Measurements from ENCODE around the gene ASXL2. TPM values are rescaled to one million over a fixed set of nuclear protein-coding genes. Genes with fewer than 3 reads are reported as not detected.

Gene ASXL2
- total RNA-seq, 1 donor from 2014 or later: 36.6 TPM

DNA sequence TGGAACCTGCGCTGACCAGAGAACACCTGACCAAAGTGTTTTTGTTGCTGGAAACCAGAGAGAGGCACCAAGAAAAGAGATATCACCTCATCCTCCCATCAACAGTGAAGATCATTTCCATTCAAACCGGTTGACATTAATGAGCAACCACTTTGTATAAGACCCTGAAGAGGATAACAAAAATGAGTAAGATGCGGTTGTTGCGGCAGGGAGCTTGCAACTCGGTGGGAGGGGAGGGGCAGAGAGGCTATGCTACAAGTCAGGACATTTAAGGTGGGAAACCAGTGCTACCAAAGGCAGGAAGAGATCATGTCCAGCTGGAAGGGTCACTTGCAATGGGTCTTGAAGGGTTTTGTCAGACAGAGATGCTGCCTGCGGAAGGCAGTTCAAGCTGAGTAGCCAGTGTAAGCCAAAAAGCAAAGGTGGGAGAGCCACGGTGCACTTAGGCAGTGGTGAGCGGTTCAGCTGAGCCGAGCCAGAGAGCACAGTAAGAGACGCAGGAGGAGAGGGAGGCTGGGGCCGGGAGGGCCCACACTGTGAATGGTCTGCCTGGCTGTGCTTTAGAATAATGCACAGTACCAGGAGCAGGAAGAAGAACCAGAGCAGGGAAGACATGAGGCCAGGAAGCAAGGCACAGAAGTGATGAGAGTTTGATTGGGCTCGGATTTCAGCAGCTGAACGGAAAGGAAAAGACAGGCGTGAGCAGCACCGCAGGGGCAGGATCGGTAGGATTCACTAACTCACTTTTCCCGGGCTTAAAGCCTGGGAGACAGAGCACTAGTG lies 180.5 kb downstream of the ASXL2 start:
- DNase-seq (ENCODE audit: low spot score): peak; percentile 74

DNA sequence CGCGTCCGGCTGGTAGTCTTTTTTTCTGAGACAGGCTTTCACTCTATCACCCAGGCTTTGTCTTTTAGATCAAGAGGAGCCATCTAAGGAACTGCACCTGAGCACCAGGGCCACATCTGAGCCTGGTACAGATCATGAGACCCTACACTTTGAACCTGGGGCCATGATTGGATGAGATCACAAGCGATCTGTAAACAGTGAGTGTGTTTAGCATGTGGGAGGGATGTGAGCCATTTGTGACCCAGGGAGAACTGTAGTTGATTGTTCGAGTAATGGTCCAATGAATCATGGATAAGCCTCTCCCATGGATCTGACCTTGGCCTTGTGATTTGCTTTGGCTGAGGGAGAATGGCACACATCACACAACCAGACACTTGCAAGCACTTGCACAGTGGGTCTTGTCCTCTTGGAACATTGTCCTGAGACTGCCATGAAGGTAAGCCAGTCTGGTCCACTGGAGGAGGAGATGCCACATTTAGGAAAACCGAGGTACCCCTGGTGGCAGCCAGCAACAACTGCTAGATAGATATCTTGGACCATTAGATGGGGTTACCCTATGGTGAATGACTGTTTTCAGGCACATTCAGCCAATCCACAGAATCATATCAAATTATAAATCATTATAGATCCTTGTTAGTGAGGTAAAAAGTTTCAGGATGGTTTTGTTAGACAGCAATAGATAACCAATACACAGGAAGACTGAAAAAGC lies 185.4 kb downstream of the ASXL2 start:
- DNase-seq (ENCODE audit: low spot score): peak; percentile 35

DNA sequence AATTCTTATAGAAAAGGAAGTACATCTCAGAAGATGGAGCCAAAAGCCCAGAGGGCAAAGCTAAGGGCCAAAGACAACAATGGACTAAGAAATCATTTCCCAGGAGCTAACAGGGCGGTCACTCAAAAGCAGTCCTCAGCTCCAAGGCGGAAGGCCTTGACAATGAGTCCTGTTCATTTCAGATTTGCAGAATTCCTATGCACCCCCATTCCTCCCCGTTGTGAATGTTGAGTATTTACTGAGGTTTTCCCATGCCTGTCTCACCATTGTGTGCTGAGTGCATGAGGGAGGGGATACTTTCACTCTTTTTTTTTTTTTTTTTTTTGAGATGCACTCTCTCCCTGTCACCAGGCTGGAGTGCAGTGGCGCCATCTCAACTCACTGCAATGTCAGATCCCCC lies 186.1 kb downstream of the ASXL2 start:
- DNase-seq (ENCODE audit: low spot score): peak; percentile 11

DNA sequence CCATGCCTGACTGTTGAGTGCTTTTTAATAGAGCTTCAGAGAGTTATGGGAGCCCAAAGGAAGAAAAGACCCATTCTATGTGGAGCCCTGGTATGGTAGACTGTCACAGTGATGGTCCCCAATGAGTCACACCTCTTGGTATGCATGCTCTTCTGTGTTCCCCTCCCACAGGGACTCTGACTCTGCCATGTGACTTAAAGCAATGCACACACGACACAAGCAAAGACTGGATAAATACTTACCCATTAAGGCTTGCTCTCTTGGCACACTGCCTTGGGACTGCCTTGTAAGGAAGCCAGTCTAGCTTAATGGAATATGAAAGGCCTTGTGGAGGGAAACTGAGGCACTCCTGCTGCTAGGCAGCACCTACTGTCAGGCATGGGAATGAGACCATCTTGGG lies 188.2 kb downstream of the ASXL2 start:
- DNase-seq (ENCODE audit: low spot score): no peak

DNA sequence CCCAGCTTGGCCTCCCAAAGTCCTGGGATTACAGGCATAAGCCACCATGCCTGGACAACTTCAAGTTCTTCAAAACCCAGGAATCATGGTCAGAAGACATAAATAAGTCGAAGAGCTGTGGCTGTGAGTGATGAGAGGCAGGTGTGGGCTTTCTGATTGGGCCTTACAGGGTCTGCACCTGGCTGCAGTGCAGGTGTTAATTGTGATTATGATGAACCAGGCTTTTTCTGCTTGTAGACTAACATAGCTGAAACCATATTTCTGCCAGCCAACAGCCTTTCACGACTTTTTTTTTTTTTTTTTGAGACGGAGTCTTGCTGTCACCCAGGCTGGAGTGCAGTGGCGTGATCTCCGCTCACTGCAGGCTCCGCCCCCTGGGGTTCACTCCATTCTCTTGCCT lies 190.1 kb downstream of the ASXL2 start:
- DNase-seq (ENCODE audit: low spot score): no peak

DNA sequence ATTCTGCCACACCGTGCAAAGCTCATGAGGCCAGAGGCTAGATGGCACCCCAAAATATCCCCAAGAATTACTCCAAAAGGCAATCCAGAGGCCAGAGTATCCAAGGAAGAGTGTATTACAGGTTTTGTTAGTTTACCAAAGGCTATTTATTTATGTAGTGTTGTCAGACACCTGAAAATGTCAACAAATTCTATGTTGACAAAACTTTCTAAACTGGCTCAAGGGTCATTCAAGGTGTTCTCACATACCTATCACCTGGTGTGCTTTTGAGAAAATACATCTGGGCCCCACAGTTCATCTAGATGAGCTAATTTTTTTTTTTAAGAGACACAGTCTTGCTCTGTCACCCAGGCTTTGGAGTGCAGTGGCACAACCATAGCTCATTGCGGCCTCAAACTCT lies 192.5 kb downstream of the ASXL2 start:
- DNase-seq (ENCODE audit: low spot score): no peak

DNA sequence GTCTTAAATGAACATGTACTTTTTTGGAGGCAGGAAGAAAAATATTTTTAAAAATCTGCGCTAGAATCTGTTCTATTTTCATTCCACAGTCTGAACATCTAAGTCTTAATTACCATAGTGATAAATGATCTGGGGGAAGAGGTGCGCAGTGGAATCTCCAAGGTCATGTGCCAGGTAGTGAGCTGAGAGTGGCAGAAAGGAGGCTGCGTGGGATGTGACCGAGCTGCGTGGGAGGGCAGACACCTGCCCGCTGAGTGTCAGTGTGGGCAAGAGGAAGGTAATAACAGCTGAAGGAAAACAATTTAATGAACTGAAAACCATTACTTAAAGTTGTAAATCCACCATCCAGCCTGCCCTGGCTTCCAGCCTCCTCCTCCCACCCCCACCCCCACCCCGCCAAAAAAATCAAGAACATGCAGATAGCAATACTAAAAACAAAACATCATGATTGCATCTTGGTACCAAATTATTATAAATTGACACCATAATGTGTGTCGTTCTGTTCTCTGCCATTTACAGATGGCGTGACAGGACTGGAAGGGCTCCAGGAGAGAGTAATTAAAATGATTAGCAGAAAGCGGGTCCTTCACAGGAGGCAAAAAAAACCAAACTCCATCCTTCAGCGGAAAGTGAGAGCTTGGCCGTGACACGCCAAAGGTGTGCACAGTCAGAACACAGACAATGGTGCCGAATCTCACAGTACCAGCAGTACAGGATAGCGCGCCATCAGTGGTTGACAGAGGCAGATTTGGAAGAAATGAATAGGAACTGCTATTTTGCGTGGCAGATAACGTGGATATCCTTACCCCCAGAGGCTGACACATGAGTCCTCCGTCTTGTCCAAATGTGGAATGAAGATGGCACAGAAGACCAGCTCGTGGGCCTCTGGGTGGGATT lies 193.5 kb downstream of the ASXL2 start:
- no peak for DNase-seq (ENCODE audit: low spot score)

Other genes with a start within 250 kb of the ASXL2 start
- 15.6 TPM for gene DTNB, start 204.9 kb downstream of the ASXL2 start, total RNA-seq
- gene KIF3C, start 104.0 kb upstream of the ASXL2 start, total RNA-seq: 7.4 TPM
- 118 TPM for gene RAB10, start 155.6 kb upstream of the ASXL2 start, total RNA-seq